NCI-H2196 (cell line): Measurements from ENCODE around the gene CIAO2B.
"Not testable (repeated sequence)": the region's sequence is repeated elsewhere in the genome, so short reads cannot be mapped to it uniquely, and the experiment has no call there.

Experiments used
- DNase-seq: peaks from one replicate; lab custom pipeline; 2025; ENCODE audit not compliant: unreplicated experiment; lab: John Stamatoyannopoulos, UW

CIAO2B gene

DNA sequence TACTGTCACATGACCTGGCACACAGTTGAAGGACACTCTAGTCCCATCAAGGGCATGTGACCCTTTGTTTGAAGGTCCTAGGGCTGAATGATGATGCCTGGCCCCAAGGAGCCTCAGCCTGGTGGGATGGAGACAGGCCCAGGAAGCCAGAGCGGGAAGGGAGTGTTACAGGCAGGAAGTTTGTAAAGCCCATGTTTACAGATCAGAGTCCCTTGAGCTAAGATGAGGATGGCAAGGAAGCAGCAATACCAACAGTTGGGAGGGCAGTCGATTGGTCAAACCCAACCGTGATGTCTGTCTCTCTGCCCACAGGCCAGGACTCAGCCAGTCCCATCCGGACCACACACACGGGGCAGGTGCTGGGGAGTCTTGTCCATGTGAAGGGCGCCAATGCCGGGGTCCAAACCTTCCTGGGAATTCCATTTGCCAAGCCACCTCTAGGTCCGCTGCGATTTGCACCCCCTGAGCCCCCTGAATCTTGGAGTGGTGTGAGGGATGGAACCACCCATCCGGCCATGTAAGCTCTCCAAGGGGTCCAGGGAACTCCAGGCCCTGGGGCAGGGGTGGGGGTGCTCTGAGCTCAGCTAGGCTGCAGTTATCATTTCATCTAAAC is 3.6 kb upstream of the CIAO2B start:
- DNase-seq: no peak

GRCh38 chr16:66936889-66937554 is 2.8 kb upstream of the CIAO2B start:
- DNase-seq: no peak

- DNase-seq: no peak
Measured at GRCh38 chr16:66936462-66936861, 2.3 kb upstream of the CIAO2B start.

DNA sequence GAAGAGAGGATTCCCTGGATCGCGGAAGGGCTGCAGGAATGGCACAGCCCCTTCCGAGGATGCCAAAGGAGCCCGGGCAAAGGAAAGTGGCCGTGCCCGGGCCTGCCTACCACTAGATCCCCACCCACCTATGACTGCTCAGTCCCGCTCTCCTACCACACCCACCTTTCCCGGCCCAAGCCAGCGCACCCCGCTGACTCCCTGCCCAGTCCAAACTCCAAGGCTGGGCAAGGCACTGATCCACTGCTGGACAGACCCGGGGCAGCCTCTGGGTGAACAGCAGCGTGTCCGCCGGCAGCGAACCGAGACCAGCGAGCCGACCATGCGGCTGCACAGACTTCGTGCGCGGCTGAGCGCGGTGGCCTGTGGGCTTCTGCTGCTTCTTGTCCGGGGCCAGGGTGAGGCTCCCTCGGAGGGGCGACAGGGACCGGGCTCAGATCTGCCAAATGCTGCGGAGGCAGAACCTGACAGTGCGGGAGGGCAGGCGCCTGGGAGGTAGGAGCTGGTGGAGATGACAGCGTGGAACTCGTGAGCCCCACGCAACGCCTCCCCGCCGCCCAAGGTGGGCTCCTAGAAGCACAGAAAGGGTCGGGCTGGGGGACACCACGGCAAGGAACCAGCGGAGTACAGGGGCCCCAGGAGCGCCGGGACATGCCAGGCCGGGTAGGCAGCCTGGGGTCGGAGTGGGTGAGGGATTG is 1.3 kb upstream of the CIAO2B start, which contains the start of gene CES2:
Gene CES2 (plus strand): TSS at position 203 of the 698 bp plus-strand sequence. CDS start 120 bp downstream, at position 323.
- DNase-seq: no peak

DNA sequence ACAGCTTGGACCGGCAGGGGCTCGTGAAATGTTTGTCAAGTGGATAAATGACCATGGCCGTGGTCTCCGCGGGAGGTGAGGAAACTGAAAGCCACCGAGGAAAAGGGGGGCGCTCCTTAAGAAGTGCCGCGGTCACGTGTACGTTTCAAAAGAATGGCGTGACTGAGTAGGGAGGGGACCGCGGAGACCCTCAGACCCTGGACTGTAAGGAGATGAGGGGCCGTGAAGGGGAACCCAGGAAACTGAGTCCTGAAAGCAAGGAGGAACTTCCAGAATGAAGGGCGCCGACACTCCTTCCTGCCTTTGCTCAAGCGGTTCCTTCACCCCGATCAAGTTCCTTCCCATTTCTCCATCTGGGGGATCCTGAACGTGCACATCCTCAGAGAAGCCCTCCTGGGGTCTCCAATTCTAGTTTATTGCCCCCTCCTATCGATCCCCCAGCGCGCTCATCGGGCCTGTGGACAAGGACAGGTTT is 674 bp upstream of the CIAO2B start:
- not testable (repeated sequence) for DNase-seq

DNA sequence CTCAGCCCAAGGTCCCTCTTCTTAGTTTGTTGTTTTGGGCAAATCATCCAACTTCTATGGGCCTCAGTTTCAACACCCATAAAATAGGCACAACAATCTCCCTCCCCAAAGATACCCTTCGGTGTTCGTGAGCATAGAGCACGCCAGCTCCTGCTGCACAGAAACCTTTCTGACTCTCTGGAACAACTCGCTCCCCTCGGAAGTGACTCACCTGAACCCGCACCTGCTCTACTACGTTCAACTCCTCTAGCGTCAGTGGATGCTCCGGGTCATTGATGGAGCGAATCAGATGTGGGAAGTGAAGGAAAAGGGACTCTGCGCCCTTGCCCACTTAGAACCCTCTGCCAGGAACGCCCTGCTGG is 445 bp downstream of the CIAO2B start:
- no peak for DNase-seq

DNA sequence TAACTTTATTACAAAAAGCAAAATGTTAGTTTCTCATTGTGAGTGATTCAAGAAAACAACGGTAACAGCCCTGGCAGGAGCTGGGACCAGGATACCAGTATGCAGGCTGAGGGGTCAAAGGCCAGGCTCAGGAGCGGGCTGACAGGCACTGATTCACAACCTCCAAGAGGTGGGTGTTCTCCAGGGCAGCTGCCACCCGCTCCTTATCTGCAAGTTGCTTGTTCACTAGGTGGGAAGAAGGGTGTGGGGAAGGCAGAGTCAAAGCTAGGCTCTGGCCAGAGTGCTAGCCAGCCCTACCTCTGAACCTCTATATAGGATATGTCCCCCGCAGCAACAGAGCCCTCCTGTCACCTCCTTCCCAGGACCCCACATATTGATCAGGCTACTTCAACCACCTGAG is 2.1 kb downstream of the CIAO2B start:
- DNase-seq: no peak

GRCh38 chr16:66931665-66932064 is 2.5 kb downstream of the CIAO2B start:
- no peak for DNase-seq

GRCh38 chr16:66930189-66930588 is 4.0 kb downstream of the CIAO2B start:
- DNase-seq: peak; percentile 63

GRCh38 chr16:66928702-66929388 is 5.4 kb downstream of the CIAO2B start:
- no peak for DNase-seq

DNA sequence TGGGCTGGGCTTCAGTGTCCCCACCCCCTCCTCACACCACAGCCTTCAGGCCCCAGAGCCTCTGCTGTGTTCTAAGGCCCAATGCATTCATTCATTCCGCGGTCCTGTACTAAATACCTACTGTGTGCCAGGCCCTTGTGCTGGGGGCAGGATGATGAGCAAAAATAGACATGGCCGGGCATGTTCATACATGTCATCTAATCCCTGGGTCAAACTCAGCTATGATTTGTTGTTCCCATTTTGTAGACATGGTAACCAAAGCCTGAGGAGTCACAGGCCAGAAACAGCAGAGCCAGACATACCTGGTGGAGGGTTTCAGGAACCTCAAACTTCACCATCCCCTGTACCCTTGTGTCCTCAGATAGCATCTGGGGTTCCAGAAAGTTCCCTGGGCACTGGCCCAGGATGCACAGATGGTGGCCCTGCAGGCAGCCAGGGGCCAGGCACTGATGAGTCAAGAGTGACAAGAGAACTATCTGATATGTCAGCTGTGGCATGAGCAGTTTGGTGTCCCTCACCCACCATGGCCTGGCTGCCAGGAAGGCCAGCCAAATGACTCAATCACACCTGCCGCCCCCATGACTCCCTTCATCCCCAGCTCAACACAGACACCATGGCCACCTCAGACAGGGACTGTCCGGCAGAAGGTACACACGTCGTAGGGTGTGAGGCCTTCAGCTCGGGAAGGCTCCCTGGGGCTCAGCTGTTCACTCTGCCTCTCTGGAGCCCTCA is 6.1 kb downstream of the CIAO2B start:
- DNase-seq: peak; percentile 35

- peak; percentile 54 for DNase-seq
Measured at GRCh38 chr16:66926961-66927436, 7.2 kb downstream of the CIAO2B start.

- DNase-seq: no peak
Measured at GRCh38 chr16:66926171-66926947, 7.8 kb downstream of the CIAO2B start.

GRCh38 chr16:66925322-66925840 is 8.8 kb downstream of the CIAO2B start, which contains the start of gene RRAD:
RRAD (minus strand) TSS chr16:66925535; CDS start chr16:66925179, 356 bp downstream.
- no peak for DNase-seq

DNA sequence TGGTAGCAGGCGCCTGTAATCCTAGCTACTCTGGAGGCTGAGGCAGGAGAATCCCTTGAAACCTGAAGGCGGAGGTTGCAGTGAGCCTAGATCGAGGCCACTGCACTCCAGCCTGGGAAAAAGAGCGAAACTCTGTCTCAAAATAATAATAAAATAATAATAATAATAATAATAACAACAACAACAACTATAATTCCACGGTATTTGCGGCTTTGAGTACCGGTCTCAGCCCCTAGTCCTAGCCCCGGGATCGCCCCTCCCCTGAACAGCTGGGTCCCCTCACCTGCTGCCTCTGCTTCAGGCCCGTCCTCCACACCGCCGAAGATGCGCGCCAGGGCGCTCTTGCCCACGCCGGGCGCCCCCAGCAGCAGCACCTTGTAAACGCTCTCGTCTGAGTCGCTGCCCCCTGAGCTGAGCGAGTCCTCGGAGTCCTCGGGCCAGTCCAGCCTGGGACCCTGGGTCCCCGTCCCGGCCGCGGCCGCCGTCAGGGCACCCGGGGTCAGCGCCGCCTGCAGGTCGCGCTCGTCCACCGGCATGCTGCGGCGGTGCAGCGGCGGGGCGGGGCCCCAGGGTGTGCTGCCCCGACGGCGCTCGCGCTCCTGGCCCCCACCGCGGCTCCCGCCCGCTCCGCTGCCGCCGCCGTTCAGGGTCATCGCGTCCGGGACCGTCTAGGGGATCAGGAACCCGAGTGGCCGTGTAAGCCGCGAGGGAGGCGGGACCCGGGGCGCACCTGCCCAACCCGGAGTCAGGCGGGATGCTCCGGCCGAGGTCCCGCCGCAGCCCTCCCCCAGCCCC is 9.5 kb downstream of the CIAO2B start:
- DNase-seq: no peak

- DNase-seq: peak; percentile 48
Measured at GRCh38 chr16:66923866-66924265, 10.3 kb downstream of the CIAO2B start.

DNA sequence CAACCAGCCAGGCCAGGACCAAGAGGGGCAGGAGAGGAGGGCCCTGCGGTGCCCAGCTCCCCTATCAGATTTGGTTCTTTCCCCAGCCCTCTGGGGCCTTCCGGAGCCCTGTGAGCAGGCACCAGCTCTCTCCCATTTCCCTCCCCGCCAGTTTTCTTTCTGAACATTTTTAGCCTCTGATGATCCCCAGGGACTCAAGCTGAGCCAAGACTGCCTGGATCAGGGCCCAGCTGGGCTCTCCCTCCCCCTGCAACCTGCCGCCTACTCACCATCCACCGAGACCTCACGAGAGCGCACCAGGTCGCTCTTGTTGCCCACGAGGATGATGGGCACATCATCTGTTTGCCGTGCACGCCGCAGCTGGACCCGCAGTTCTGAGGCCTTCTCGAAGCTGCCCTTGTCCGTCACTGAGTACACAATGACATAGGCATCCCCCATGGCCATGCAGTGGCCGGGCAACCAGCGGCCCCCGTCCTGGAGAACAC is 10.9 kb downstream of the CIAO2B start:
- peak; percentile 45 for DNase-seq

DNA sequence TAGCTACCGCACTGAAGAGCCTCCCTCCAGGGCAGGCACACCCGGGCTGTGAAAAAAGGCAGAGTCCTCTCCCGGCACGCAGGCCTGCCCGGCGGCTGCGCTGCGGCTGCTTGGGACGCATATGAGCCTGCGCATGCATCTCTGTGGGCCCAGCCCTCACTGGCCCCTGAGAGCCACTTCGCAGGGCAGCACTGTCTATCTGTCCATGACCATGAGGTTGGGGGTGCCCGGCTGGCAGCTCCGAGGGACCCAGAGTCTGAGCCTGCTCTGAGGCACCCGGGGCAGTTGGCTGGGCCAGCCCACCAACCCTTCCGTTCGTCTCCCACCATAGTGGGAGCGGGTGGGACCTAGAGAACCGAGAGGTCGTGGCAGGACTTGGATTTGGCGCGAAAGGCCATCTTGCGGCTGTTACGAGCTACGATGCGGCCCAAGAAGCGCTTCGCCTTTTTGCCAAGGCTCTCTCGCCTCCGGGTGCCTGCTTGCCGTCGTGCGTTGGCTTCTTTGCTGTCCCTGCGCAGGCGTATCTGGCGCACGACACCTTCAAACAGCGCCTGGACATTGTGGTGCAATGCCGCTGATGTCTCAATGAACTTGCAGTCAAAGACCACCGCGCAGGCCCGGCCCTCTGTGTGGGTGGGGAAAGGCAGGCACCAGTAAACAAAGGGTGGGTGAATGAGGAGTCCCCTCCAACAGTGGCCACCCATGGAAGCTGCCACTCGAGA is 12.3 kb downstream of the CIAO2B start:
- no peak for DNase-seq
